ENCODE results near the gene SBNO2. TPM values are rescaled to one million over a fixed set of nuclear protein-coding genes. Genes with fewer than 3 reads are reported as not detected.

SBNO2 gene
- total and polyA plus RNA-seq, 9 of the 15 experiments (the other 6 are each of a cell fraction or from before 2014, with no cell fraction given) = 0.01 to 46.2 (median 6.7) TPM

DNA sequence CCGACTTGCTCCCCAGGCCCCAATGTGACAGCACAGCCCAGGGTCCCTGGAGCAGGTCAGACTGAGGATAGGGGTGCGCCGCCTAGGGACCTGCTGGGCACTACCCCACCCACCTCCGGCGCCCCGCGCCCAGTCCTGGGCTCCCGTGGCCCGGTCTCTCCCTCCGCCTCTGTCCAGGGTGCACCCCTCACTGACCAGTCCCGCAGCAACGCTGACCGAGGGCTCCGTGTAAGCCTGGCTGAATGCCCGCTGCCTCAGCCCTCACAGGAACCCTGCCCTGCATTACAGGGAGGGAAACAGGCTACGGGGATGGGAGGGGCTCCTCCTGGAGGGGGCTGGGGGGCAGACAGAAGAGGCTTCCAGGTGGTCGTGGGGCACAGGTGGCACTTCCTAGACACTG lies 38.6 kb downstream of the SBNO2 start:
- ATAC-seq = no peak
- Histone ChIP-seq H4K20me1 (replicated peaks; ENCODE audit: control insufficient read depth, insufficient read depth, low read length) (no peaks in the 10 kb centered on the region; the same call in 1 of the 2 replicates), H2AFZ (ENCODE audit: low read depth, low read length) (no peak overlapping the region), H3K9me3 (replicated peaks; ENCODE audit: control insufficient read depth, insufficient read depth, low read depth, low read length) (no peaks in the 10 kb centered on the region), H3K27ac (ENCODE audit: extremely low read depth, low read depth, low read length) (no peak overlapping the region), H3K36me3 (ENCODE audit: control insufficient read depth, insufficient read depth, low read length) (peaks cover 7% of the 10 kb centered on the region; the same call in 1 of the 3 replicates), H3K79me2 (ENCODE audit: control insufficient read depth, insufficient read depth, low read length) (peaks cover 16% of the 10 kb centered on the region; the same call in 2 of the 3 replicates), H3K4me3 (no peak overlapping the region), H3K9ac (ENCODE audit: insufficient read depth in 1 of 2, low read depth in 2 of 2, low read length in 2 of 2) (peak overlapping the region in 1 of 2 experiments; percentile 52; a peak in 1 of 4 replicates), H3K4me2 (ENCODE audit: insufficient read depth, low read length) (no peak overlapping the region), H3K9me1 (ENCODE audit: control insufficient read depth, insufficient read depth, low read length) (peaks cover 3% of the 10 kb centered on the region), H3K4me1 (replicated peaks in 1 of 2; ENCODE audit: control insufficient read depth in 2 of 2, insufficient read depth in 2 of 2, low read length in 2 of 2) (peaks cover 5 to 66% of the 10 kb centered on the region in 2 experiments), H3K27me3 (ENCODE audit: control insufficient read depth in 2 of 2, insufficient read depth in 2 of 2, low read length in 2 of 2) (no peaks in the 10 kb centered on the region)
- TF ChIP-seq CSDE1 (IDR thresholded peaks at IDR 0.05) (no peak), RB1 (IDR thresholded peaks at IDR 0.05; ENCODE audit: low read depth) (no peak), CLOCK (CRISPR knock-in tag; IDR thresholded peaks at IDR 0.05; ENCODE audit: borderline replicate concordance) (no peak), ZKSCAN1 (IDR thresholded peaks at IDR 0.05; ENCODE audit: low read depth, low read length) (no peak), ZNF780A (CRISPR knock-in tag; IDR thresholded peaks at IDR 0.05) (no peak), ZNF12 (CRISPR knock-in tag; IDR thresholded peaks at IDR 0.05) (no peak), HNRNPL (IDR thresholded peaks at IDR 0.05; ENCODE audit: low read depth, low read length) (no peak), FIP1L1 (IDR thresholded peaks at IDR 0.05; ENCODE audit: low read depth, low read length, poor library complexity, severe bottlenecking) (no peak), EHMT2 (IDR thresholded peaks at IDR 0.05) (no peak), YBX1 (IDR thresholded peaks at IDR 0.05) (no peak), RBM14 (IDR thresholded peaks at IDR 0.05; ENCODE audit: borderline replicate concordance, insufficient read depth, low read depth, low read length) (no peak), FOSL1 (tag; conservative IDR thresholded peaks at IDR 0.05) (no peak), C11orf30 (IDR thresholded peaks at IDR 0.05; ENCODE audit: low read depth) (no peak), ZC3H4 (CRISPR knock-in tag; IDR thresholded peaks at IDR 0.05; ENCODE audit: borderline replicate concordance) (no peak), RHOXF2B (CRISPR knock-in tag; conservative IDR thresholded peaks at IDR 0.05) (no peak), SP1 (CRISPR knock-in tag; IDR thresholded peaks at IDR 0.05) (no peak), ZNF584 (CRISPR knock-in tag; IDR thresholded peaks at IDR 0.05; ENCODE audit: low read depth) (no peak), ASH1L (IDR thresholded peaks at IDR 0.05; ENCODE audit: borderline replicate concordance, low read depth, partially characterized antibody) (no peak)
- TF ChIP-seq, protein P1, sequence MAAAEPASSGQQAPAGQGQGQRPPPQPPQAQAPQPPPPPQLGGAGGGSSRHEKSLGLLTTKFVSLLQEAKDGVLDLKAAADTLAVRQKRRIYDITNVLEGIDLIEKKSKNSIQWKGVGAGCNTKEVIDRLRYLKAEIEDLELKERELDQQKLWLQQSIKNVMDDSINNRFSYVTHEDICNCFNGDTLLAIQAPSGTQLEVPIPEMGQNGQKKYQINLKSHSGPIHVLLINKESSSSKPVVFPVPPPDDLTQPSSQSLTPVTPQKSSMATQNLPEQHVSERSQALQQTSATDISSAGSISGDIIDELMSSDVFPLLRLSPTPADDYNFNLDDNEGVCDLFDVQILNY (CRISPR knock-in tag; IDR thresholded peaks at IDR 0.05) = no peak
- POLR2A ChIA-PET = no interaction called here
- intact Hi-C loops (cut with micrococcal nuclease) (no loop called here), in situ Hi-C loops (cut with MboI) (no loop called here)
- WGBS (ENCODE audit: insufficient coverage, low coverage, missing lambda C conversion rate) = 98% methylated on average over 8 of the region's 17 CpGs
- BruUV-seq (replicated peaks) = no TSS peak
- FAIRE-seq = no peak
- CTCF ChIA-PET (ENCODE audit: low intra/inter-chr PET ratio) = no interaction called here
- DNase-seq (ENCODE audit: extremely low read depth in 1 of 4, low spot score in 3 of 4) = no peak
